IPS-NIHi7 (cell line): Measurements from ENCODE around the gene TOP3A.

ENCODE experiments used
- DNase-seq: peaks from one replicate; pipeline ENCODE4 v3.0.0; 2012; ENCODE audit warnings: mixed read lengths; ENCODE audit errors: extremely low spot score

The TOP3A gene

DNA sequence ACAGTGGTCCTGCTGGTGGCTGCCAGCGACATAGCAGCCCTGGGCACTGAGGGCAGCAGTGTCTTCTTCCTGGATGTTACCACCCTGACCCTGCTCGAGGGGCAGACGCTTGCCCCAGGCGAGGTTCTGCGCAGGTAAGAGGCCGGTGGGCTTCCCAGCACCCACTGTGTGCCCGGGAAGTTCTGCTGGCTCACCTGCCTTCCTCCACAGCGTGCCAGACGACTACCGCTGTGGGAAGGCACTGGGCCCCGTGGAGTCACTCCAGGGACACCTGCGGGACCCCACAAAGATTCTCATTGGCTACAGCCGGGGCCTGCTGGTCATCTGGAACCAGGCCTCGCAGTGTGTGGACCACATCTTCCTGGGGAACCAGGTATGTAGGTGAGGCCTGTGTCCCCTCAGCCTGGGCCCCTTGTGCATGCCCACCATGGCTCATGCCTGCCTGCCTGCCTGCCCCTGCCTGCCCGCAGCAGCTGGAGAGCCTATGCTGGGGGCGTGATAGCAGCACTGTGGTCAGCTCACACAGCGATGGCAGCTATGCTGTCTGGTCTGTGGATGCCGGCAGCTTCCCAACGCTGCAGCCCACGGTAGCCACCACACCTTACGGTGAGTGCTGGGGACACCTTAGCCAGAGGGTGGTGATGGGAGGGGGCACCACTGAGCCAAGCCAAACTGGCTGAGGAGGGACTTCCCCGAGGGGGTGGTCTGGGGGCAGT, 80.8 kb downstream of the TOP3A start:
- DNase-seq, result no peak

DNA sequence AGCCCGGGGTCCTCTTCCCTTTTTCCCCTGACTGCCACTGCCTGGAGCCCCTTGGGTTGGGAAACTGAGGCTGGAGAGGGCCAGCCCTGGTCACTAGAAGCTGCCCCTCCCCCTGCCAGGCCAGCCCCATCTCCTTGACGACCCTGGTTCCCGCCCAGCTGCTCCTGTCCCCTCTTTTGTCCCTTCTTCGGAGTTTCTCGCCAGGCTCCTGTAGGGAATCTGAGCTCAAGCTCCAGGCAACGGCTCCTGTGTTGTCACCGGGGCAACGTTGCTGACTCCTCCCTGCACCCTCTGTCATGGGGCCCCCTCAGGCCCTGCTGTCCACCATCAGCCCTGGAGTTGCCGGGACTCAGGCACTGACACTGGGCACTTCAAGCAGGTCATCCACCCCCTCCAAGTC, 83.6 kb downstream of the TOP3A start:
- no peak for DNase-seq

- no peak for DNase-seq
These were observed 84.3 kb downstream of the TOP3A start for GRCh38 chr17:18230288-18231141.

DNA sequence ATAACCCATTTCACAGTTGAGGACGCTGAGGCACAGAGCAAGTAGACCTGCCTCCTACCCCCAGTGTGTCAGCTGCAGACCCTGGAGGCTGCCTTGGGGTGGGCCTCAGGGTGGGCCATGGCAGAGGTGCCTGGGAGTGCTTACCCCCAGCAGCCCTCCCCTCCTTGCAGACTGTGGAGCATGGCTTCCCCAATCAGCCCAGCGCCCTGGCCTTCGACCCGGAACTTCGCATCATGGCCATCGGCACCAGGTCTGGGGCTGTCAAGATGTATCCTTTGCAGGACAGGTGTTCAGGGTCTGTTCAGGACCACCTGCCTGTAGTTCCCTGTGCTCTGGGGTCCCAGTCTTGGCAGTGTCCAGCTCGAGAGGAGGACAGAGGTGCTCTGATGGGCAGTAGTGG, 85.0 kb downstream of the TOP3A start:
- no peak for DNase-seq

DNA sequence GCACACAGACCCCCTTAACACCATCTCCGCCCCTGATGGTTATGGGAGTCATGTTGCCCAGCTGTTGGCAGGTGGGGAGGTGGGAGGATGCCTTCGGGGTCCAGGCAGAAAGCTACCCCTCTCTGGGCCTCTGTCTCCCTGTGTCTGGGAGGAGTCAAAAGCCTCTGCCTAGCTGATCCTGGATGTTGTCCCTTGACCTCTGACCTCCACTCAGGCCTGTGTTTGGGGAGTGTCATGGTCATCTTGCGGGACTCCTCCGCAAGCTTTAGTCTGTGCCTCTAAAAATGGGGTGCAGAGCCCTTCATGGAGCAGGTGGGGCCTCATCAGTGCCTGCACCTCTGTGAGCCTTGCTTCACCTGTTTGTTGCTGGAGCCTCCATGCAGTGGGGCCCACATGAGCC, 85.5 kb downstream of the TOP3A start:
- DNase-seq, result no peak

DNA sequence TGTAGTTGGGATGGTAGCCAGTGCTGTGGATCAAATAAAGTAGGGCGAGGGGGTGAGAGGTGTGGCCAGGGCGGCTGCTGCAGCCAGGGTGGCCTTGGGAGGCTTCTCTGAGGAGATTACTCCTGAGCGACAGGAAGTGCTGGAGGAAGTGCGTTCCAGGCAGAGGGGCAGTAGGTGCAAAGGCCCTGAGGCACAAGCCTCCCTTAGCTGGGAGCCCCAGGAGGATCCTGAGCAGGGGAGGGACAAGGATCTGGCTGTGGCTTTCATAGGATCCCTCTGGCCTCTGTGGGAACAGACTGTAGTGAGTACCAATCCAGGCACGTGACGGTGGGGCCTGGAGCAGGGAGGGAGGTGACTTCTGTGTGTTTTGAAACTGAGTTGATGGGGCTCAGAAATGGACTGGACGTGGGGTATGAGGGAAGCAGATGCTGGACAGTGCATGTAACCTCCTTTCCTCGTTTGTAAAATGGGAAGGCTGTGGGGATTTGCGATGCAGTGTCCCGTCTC, 86.6 kb downstream of the TOP3A start:
- DNase-seq, result no peak

- DNase-seq, result no peak
These were observed 87.2 kb downstream of the TOP3A start for GRCh38 chr17:18227635-18228034.

DNA sequence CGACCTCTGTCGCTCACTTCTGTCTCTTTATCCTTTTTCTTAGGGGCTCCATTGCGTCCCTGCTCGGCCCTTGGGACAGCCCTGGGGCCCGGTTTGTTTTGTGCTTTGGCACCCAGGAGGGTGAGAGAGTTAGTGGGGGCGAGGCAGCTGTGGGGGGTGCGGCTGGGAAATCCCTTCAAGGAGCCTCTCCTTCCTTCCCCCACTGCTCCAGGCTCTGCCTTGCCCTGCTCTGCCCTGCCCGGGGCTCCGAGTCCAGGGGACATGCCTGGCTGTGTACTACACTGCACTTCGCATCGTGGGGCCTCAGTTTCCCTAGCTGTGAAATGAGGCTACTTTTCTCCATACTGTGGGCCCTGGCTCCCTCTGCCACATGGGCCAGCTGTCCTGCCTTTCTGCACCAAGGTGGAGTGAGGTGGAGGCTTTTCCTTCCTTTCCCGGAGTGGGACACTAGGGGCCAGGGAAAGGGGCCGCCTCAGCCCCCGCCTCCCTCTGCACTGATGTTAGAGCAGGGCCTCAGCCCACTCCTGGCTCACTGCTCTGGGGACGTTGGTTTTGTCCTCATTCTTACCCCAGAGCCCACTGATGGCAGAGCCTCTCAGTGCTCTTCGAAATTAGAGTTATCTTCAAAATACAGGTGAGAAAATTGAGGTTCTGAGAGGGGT, 88.4 kb downstream of the TOP3A start:
- DNase-seq, result no peak

- DNase-seq, result no peak
These were observed 89.0 kb downstream of the TOP3A start for GRCh38 chr17:18225642-18226283.

DNA sequence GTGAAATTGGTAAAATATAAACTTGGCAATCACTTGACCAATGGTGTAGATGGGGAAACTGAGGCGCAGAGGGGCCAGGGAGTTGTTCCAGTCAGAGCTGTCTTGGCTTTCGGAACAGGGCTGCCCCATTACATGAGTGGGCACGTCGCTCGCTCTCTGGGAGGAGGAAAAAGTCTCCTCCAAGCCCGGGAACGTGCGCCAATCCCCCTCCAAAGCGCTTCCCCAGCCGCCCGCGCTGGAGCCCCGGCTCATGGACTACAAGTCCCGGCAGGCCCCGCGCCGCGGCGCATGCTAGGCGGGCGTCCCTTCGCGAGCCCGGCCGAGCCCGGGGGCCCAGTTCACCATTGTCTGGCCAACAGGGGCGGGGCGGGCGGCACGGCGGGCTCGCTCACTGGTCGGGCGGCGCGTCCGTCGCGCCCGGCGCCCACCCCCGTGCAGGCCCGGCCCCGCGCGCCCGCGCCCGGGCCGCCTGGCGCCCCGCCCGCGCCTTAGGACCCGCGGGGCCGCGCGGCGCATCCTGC, 89.6 kb downstream of the TOP3A start, which contains the start of gene LLGL1:
Gene LLGL1, plus strand, starts transcription at position 515 of the 521 bp plus-strand sequence. CDS start 48 bp downstream, outside the sequence.
- DNase-seq, result peak; percentile 98

GRCh38 chr17:18224387-18225120, 90.2 kb downstream of the TOP3A start:
- peak; percentile 83 for DNase-seq

DNA sequence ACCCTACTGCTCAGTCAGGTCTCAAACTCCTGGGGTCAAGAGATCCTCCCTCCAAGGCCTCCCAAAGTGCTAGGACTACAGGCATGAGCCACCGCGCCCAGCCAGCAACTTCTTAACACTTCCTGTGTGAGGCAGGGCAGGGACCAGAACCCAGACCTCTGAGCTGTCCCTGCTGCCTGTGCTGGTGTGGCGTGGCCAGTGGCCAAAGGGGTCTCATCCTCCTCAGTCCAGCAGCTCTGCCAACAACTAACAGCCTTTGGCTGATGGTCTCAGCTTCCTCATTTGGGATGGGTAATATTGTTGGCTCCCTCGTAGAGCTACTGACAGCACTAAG, 90.8 kb downstream of the TOP3A start:
- DNase-seq, result no peak
